Neuron (in vitro differentiated cells): ENCODE measurements around the gene ACSS1.
A peak's percentile ranks its signal among the peaks of the same experiment; 100 is the strongest.

Source experiments
- H2AFZ ChIP-seq: one replicate; pipeline ENCODE4 v1.6.1; 2013; ENCODE audit warnings: low read depth, mild to moderate bottlenecking, inconsistent platforms, low read length, moderate library complexity
- H3K27me3 ChIP-seq: one replicate; pipeline ENCODE4 v1.6.1; 2013; ENCODE audit warnings: low read length; ENCODE audit not compliant: insufficient read depth
- H3K36me3 ChIP-seq: one replicate; pipeline ENCODE4 v1.6.1; 2013; ENCODE audit warnings: low read length; ENCODE audit not compliant: insufficient read depth
- H3K4me1 ChIP-seq: one replicate; pipeline ENCODE4 v1.6.1; 2013; ENCODE audit warnings: low read length; ENCODE audit not compliant: insufficient read depth
- H3K4me3 ChIP-seq: 2 replicates; pipeline ENCODE4 v1.5.1; 2013; ENCODE audit warnings: mild to moderate bottlenecking, low read length, moderate library complexity
- H3K9me3 ChIP-seq: one replicate; pipeline ENCODE4 v1.6.1; 2013; ENCODE audit warnings: low read length

Gene ACSS1

GRCh38 chr20:25033265-25033923, 24.5 kb downstream of the ACSS1 start:
- Histone ChIP-seq H3K36me3 (no peaks in the 10 kb centered on the region), H3K27me3 (no peaks in the 10 kb centered on the region), H3K4me3 (no peak overlapping the region), H3K9me3 (no peaks in the 10 kb centered on the region), H3K4me1 (peaks cover 33% of the 10 kb centered on the region), H2AFZ (peak overlapping the region; percentile 11)

GRCh38 chr20:25032478-25033264, 25.3 kb downstream of the ACSS1 start:
- H2AFZ ChIP-seq = peak overlapping the region; percentile 11

GRCh38 chr20:25032065-25032477, 25.9 kb downstream of the ACSS1 start:
- peak overlapping the region; percentile 11 for H2AFZ ChIP-seq
- H3K4me1 ChIP-seq = peaks cover 30% of the 10 kb centered on the region
- no peaks in the 10 kb centered on the region for H3K9me3 ChIP-seq
- no peaks in the 10 kb centered on the region for H3K36me3 ChIP-seq
- no peaks in the 10 kb centered on the region for H3K27me3 ChIP-seq
- H3K4me3 ChIP-seq = no peak overlapping the region

More at GRCh38 chr20:25032478-25033264, 25.3 kb downstream of the ACSS1 start:
- no peaks in the 10 kb centered on the region for H3K9me3 ChIP-seq
- H3K36me3 ChIP-seq = no peaks in the 10 kb centered on the region
- no peaks in the 10 kb centered on the region for H3K27me3 ChIP-seq
- no peak overlapping the region for H3K4me3 ChIP-seq
- peaks cover 33% of the 10 kb centered on the region for H3K4me1 ChIP-seq

- Histone ChIP-seq H3K9me3 (no peaks in the 10 kb centered on the region), H3K4me3 (no peak overlapping the region), H2AFZ (no peak overlapping the region), H3K27me3 (no peaks in the 10 kb centered on the region), H3K4me1 (peaks cover 28% of the 10 kb centered on the region), H3K36me3 (no peaks in the 10 kb centered on the region)
Measured at GRCh38 chr20:25031241-25031640, 26.7 kb downstream of the ACSS1 start.

DNA sequence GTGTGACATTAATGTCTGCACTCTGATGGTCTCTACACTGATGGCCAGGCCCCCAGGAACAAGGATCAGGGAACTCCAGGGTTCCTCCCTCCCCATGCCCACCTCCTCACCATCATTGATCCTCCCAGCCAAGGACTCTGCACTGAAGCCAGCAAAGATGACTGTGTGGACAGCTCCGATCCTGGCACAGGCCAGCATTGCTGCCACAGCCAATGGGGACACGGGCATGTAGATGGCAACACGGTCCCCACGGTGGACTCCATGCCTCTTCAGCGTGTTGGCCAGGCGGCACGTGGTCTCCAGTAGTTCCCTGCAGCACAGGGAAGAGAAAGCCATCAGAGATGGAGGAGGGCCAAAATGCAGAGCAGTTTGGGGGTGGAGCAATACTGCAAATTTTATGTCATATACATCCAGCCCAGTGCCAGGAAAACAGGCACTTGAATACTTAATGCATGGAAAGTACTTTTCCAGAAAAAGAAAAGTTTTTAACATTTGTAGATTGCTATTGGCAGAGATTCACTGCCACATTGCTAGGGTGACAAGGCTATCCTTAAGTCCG, 27.2 kb downstream of the ACSS1 start:
- Histone ChIP-seq H3K27me3 (no peaks in the 10 kb centered on the region), H3K4me1 (peaks cover 23% of the 10 kb centered on the region), H3K9me3 (no peaks in the 10 kb centered on the region), H2AFZ (no peak overlapping the region), H3K4me3 (no peak overlapping the region), H3K36me3 (no peaks in the 10 kb centered on the region)

GRCh38 chr20:25030007-25030648, 27.8 kb downstream of the ACSS1 start:
- no peaks in the 10 kb centered on the region for H3K9me3 ChIP-seq
- H3K36me3 ChIP-seq = no peaks in the 10 kb centered on the region
- no peak overlapping the region for H3K4me3 ChIP-seq
- no peaks in the 10 kb centered on the region for H3K27me3 ChIP-seq
- H3K4me1 ChIP-seq = peaks cover 23% of the 10 kb centered on the region
- H2AFZ ChIP-seq = no peak overlapping the region

DNA sequence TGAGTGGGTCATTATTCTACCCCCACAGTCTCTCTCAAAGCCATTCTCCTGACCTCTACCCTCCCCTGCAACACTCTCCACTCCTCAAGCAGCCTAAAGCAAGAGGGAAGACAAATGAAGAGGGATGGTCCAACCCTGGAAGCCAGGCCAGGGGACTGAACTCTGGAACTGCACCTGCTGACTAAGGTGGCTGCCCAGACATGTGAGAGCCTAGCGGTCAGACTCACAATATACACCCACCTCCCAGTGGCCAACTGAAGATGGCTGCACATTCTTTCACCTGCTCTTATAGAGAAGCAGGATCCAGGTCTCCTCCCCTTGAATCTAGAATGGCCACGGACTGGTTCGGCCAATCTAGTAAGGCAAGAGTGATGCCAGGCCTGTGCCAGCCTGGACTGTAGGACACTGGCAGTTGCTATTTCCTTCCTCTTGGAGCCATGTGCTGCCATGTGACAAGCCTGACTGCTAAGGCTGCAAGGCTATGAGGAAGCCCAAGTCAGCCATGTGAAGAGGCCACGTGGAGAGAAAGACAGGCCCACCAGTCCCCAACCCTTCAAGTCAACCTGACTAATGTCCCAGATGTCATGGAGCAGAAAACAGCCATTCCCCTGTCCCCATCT, 31.8 kb downstream of the ACSS1 start:
- Histone ChIP-seq H2AFZ (no peak overlapping the region), H3K4me1 (no peaks in the 10 kb centered on the region), H3K9me3 (no peaks in the 10 kb centered on the region), H3K4me3 (no peak overlapping the region), H3K27me3 (no peaks in the 10 kb centered on the region), H3K36me3 (no peaks in the 10 kb centered on the region)

DNA sequence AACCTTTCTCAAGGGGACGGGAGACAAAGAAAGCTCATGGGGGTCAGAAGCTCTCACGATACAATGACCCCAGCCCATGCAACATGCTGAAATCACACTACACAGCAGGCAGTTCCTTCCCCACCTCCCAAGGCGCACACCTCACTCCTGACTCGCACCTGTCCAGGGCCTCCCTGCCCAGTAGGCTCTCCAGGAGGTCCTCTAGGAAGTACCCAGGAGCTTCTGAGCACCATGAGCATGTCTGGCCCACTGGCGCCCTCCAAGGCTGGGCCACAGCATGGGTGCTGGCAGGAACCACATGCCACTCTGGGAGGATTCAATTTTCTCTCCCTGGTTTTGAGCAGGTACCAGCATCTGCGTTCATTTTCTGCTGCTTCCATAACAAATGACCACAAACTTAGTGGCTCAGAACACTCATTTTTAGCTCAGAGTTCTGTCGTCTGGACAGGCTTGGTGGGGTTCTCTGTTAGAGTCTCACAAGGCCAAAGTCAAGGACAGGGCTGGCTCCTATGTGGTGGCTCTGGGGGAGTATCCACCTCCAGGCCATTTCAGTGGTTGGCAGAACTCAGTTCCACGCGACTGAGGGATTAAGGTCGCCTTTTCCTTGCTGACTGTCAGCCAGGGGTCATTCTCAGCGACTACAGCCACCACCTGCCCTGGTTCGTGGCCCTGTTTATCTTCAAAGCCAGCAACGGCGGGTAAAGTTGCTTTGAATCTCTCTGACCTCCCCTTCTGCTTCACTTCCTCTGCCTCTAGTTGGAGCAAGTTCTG, 32.7 kb downstream of the ACSS1 start:
- H3K36me3 ChIP-seq = no peaks in the 10 kb centered on the region
- no peak overlapping the region for H2AFZ ChIP-seq
- H3K4me3 ChIP-seq = no peak overlapping the region
- no peaks in the 10 kb centered on the region for H3K4me1 ChIP-seq
- H3K27me3 ChIP-seq = no peaks in the 10 kb centered on the region
- H3K9me3 ChIP-seq = no peaks in the 10 kb centered on the region

DNA sequence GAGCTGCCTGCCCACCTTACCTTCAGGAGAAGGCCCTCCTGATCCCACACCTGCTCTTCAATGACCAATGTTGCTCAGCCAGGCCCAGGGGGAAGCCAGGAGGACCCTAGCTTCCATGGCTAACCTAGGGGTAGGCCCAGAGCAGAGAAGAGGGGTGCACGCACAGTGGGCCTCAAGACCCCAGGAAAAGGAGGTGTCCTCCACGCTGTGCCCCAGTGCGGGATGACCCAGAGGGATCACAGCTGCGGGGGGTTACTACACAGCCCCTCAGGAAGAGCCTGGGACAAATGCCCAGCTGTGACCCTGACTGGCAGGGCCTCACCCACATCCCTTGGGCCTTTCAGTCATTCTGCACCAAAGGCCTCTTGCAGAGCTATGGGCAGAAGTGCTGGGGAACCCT, 33.8 kb downstream of the ACSS1 start:
- Histone ChIP-seq H3K36me3 (no peaks in the 10 kb centered on the region), H2AFZ (no peak overlapping the region), H3K9me3 (no peaks in the 10 kb centered on the region), H3K27me3 (no peaks in the 10 kb centered on the region), H3K4me3 (no peak overlapping the region), H3K4me1 (no peaks in the 10 kb centered on the region)

GRCh38 chr20:25023356-25023755, 34.6 kb downstream of the ACSS1 start:
- Histone ChIP-seq H3K4me3 (no peak overlapping the region), H3K9me3 (no peaks in the 10 kb centered on the region), H2AFZ (no peak overlapping the region), H3K4me1 (no peaks in the 10 kb centered on the region), H3K27me3 (no peaks in the 10 kb centered on the region), H3K36me3 (no peaks in the 10 kb centered on the region)

DNA sequence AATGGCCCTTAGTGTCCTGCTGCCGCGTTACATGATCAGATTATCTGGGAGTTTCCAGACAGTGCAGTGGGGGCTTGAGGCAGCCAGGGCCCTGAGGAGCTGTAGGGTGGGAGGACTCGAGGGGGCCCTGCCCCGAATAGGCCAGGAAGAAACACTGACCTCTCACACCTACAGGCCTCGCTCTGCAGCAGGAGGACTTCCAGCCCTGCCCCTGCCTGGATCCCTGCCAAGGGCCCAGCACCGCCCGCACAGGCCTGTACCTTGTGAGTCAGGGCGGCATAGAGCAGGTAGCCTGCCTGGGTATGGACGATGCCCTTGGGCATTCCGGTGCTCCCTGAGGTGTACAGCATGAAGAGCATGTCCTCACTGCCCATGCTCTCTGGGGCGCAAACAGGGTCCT, 35.3 kb downstream of the ACSS1 start:
- H3K4me3 ChIP-seq = no peak overlapping the region
- no peak overlapping the region for H2AFZ ChIP-seq
- no peaks in the 10 kb centered on the region for H3K36me3 ChIP-seq
- no peaks in the 10 kb centered on the region for H3K4me1 ChIP-seq
- no peaks in the 10 kb centered on the region for H3K27me3 ChIP-seq
- no peaks in the 10 kb centered on the region for H3K9me3 ChIP-seq

- Histone ChIP-seq H3K4me1 (no peaks in the 10 kb centered on the region), H3K36me3 (no peaks in the 10 kb centered on the region), H3K9me3 (no peaks in the 10 kb centered on the region), H2AFZ (no peak overlapping the region), H3K27me3 (no peaks in the 10 kb centered on the region), H3K4me3 (no peak overlapping the region)
Measured at GRCh38 chr20:25021336-25021735, 36.6 kb downstream of the ACSS1 start.
